ENCODE measurements around the gene ZBED1. TPM values are rescaled to one million over a fixed set of nuclear protein-coding genes. Genes with fewer than 3 reads are reported as not detected.
"Not testable (repeated sequence)": the region's sequence is repeated elsewhere in the genome, so short reads cannot be mapped to it uniquely, and the experiment has no call there.

Gene ZBED1
- total and polyA plus RNA-seq, 3 experiments from 2014 or later, result 28.0 to 41.9 (median 30.0) TPM

- H3K9me3 ChIP-seq (ENCODE audit: low read length); H3K27me3 ChIP-seq (ENCODE audit: insufficient read depth, low read length, poor library complexity, severe bottlenecking); POLR2A ChIA-PET; H3K4me1 ChIP-seq (ENCODE audit: insufficient read depth, low read length); H3K36me3 Mint-ChIP-seq; CTCF ChIA-PET; H3K36me3 ChIP-seq (ENCODE audit: insufficient read depth, low read length); H3K4me3 Mint-ChIP-seq; H3K4me3 ChIP-seq (ENCODE audit: low read length); H3K27ac Mint-ChIP-seq; H3K27me3 Mint-ChIP-seq; H3K9me3 Mint-ChIP-seq; H3K27ac ChIP-seq (ENCODE audit: low read depth, low read length); DNase-seq: not testable (repeated sequence)
- H3K4me1 Mint-ChIP-seq, result peaks cover 16 to 40% (median 21%) of the 10 kb centered on the region in 3 donors
These were observed 29.6 kb downstream of the ZBED1 start for GRCh38 chrX:2471126-2471525.

GRCh38 chrX:2469852-2470251 is 30.9 kb downstream of the ZBED1 start:
- POLR2A ChIA-PET, result not testable (repeated sequence)

GRCh38 chrX:2469196-2469685 is 31.5 kb downstream of the ZBED1 start:
- Mint-ChIP-seq H3K4me3 (no peak overlapping the region), H3K4me1 (peaks cover 11 to 33% (median 14%) of the 10 kb centered on the region in 3 donors), H3K27ac (no peak overlapping the region), H3K36me3 (peaks cover 3 to 7% (median 5%) of the 10 kb centered on the region in 3 donors), H3K27me3 (no peaks in the 10 kb centered on the region), H3K9me3 (peaks cover 0 to 6% (median 0%) of the 10 kb centered on the region in 5 donors)
- no peaks in the 10 kb centered on the region for H3K27me3 ChIP-seq (ENCODE audit: insufficient read depth, low read length, poor library complexity, severe bottlenecking)
- ChIA-PET POLR2A (no interaction called here), CTCF (no interaction called here)
- H3K9me3 ChIP-seq (ENCODE audit: low read length), result no peaks in the 10 kb centered on the region
- no peak overlapping the region for H3K4me3 ChIP-seq (ENCODE audit: low read length)
- H3K27ac ChIP-seq (ENCODE audit: low read depth, low read length), result no peak overlapping the region
- no peaks in the 10 kb centered on the region for H3K36me3 ChIP-seq (ENCODE audit: insufficient read depth, low read length)
- H3K4me1 ChIP-seq (ENCODE audit: insufficient read depth, low read length), result no peaks in the 10 kb centered on the region
- no peak for DNase-seq

More at GRCh38 chrX:2469852-2470251, 30.9 kb downstream of the ZBED1 start:
- peaks cover 11 to 36% (median 14%) of the 10 kb centered on the region in 3 donors for H3K4me1 Mint-ChIP-seq
- H3K27me3 ChIP-seq (ENCODE audit: insufficient read depth, low read length, poor library complexity, severe bottlenecking); H3K9me3 ChIP-seq (ENCODE audit: low read length); H3K36me3 Mint-ChIP-seq; DNase-seq; H3K36me3 ChIP-seq (ENCODE audit: insufficient read depth, low read length); H3K4me3 Mint-ChIP-seq; H3K9me3 Mint-ChIP-seq; CTCF ChIA-PET; H3K4me1 ChIP-seq (ENCODE audit: insufficient read depth, low read length); H3K27me3 Mint-ChIP-seq; H3K27ac ChIP-seq (ENCODE audit: low read depth, low read length); H3K4me3 ChIP-seq (ENCODE audit: low read length): not testable (repeated sequence)
- H3K27ac Mint-ChIP-seq, result peak overlapping the region in 1 of 8 donors; percentile 52

GRCh38 chrX:2468261-2469195 is 32.2 kb downstream of the ZBED1 start:
- ChIA-PET CTCF (no interaction called here), POLR2A (no interaction called here)
- H3K27ac Mint-ChIP-seq, result no peak overlapping the region
- Histone ChIP-seq H3K9me3 (ENCODE audit: low read length) (no peaks in the 10 kb centered on the region), H3K27ac (ENCODE audit: low read depth, low read length) (no peak overlapping the region), H3K4me1 (ENCODE audit: insufficient read depth, low read length) (no peaks in the 10 kb centered on the region), H3K36me3 (ENCODE audit: insufficient read depth, low read length) (no peaks in the 10 kb centered on the region), H3K4me3 (ENCODE audit: low read length) (no peak overlapping the region), H3K27me3 (ENCODE audit: insufficient read depth, low read length, poor library complexity, severe bottlenecking) (no peaks in the 10 kb centered on the region)
- no peaks in the 10 kb centered on the region for H3K27me3 Mint-ChIP-seq
- peaks cover 0 to 6% (median 0%) of the 10 kb centered on the region in 5 donors for H3K9me3 Mint-ChIP-seq
- DNase-seq, result no peak
- no peak overlapping the region for H3K4me3 Mint-ChIP-seq
- H3K36me3 Mint-ChIP-seq, result peaks cover 4 to 7% (median 5%) of the 10 kb centered on the region in 3 donors
- H3K4me1 Mint-ChIP-seq, result peaks cover 11 to 26% (median 15%) of the 10 kb centered on the region in 3 donors

GRCh38 chrX:2466876-2467656 is 33.7 kb downstream of the ZBED1 start:
- H3K9me3 Mint-ChIP-seq, result peaks cover 0 to 6% (median 0%) of the 10 kb centered on the region in 5 donors
- no peaks in the 10 kb centered on the region for H3K9me3 ChIP-seq (ENCODE audit: low read length)
- DNase-seq, result no peak
- CTCF ChIA-PET, result no interaction called here
- H3K4me1 Mint-ChIP-seq, result peaks cover 11 to 22% (median 14%) of the 10 kb centered on the region in 3 donors
- no peaks in the 10 kb centered on the region for H3K27me3 ChIP-seq (ENCODE audit: insufficient read depth, low read length, poor library complexity, severe bottlenecking)
- no peak overlapping the region for H3K4me3 Mint-ChIP-seq
- peak overlapping the region in 1 of 8 donors; percentile 24 for H3K27ac Mint-ChIP-seq
- H3K27me3 Mint-ChIP-seq, result no peaks in the 10 kb centered on the region
- H3K27ac ChIP-seq (ENCODE audit: low read depth, low read length), result no peak overlapping the region
- peaks cover 5 to 7% (median 6%) of the 10 kb centered on the region in 3 donors for H3K36me3 Mint-ChIP-seq
- H3K4me3 ChIP-seq (ENCODE audit: low read length), result no peak overlapping the region
- POLR2A ChIA-PET, result no interaction called here
- no peaks in the 10 kb centered on the region for H3K36me3 ChIP-seq (ENCODE audit: insufficient read depth, low read length)
- no peaks in the 10 kb centered on the region for H3K4me1 ChIP-seq (ENCODE audit: insufficient read depth, low read length)

GRCh38 chrX:2464677-2465166 is 36.1 kb downstream of the ZBED1 start:
- Mint-ChIP-seq H3K4me1 (peaks cover 11 to 25% (median 14%) of the 10 kb centered on the region in 3 donors), H3K4me3 (no peak overlapping the region), H3K27me3 (no peaks in the 10 kb centered on the region), H3K36me3 (peaks cover under 1 to 4% (median 3%) of the 10 kb centered on the region in 3 donors), H3K27ac (no peak overlapping the region), H3K9me3 (peaks cover 0 to 2% (median 0%) of the 10 kb centered on the region in 5 donors)
- no peak for DNase-seq
- CTCF ChIA-PET, result no interaction called here
- H3K27ac ChIP-seq (ENCODE audit: low read depth, low read length), result peak overlapping the region; percentile 32
- H3K4me1 ChIP-seq (ENCODE audit: insufficient read depth, low read length), result no peaks in the 10 kb centered on the region
- H3K4me3 ChIP-seq (ENCODE audit: low read length), result no peak overlapping the region
- H3K27me3 ChIP-seq (ENCODE audit: insufficient read depth, low read length, poor library complexity, severe bottlenecking), result no peaks in the 10 kb centered on the region
- POLR2A ChIA-PET, result no interaction called here
- no peaks in the 10 kb centered on the region for H3K9me3 ChIP-seq (ENCODE audit: low read length)
- H3K36me3 ChIP-seq (ENCODE audit: insufficient read depth, low read length), result no peaks in the 10 kb centered on the region

GRCh38 chrX:2463973-2464676 is 36.7 kb downstream of the ZBED1 start:
- Histone ChIP-seq H3K4me3 (ENCODE audit: low read length) (no peak overlapping the region), H3K36me3 (ENCODE audit: insufficient read depth, low read length) (no peaks in the 10 kb centered on the region), H3K27me3 (ENCODE audit: insufficient read depth, low read length, poor library complexity, severe bottlenecking) (no peaks in the 10 kb centered on the region), H3K9me3 (ENCODE audit: low read length) (no peaks in the 10 kb centered on the region), H3K4me1 (ENCODE audit: insufficient read depth, low read length) (no peaks in the 10 kb centered on the region), H3K27ac (ENCODE audit: low read depth, low read length) (peak overlapping the region; percentile 31)
- ChIA-PET CTCF (no interaction called here), POLR2A (no interaction called here)
- peaks cover 0 to 5% (median 4%) of the 10 kb centered on the region in 3 donors for H3K36me3 Mint-ChIP-seq
- DNase-seq, result no peak
- peaks cover 11 to 25% (median 14%) of the 10 kb centered on the region in 3 donors for H3K4me1 Mint-ChIP-seq
- H3K9me3 Mint-ChIP-seq, result no peaks in the 10 kb centered on the region
- no peaks in the 10 kb centered on the region for H3K27me3 Mint-ChIP-seq
- H3K4me3 Mint-ChIP-seq, result no peak overlapping the region
- H3K27ac Mint-ChIP-seq, result no peak overlapping the region

All from CD8-positive, alpha-beta memory T cell (primary cell).